ENCODE measurements around the gene HLA-G.

HLA-G gene

GRCh38 chr6:29818892-29819291, 8.7 kb upstream of the HLA-G start:
- no peak for DNase-seq

GRCh38 chr6:29824144-29824543, 3.5 kb upstream of the HLA-G start:
- no peak for DNase-seq

GRCh38 chr6:29825848-29826247, 1.8 kb upstream of the HLA-G start:
- no peak for DNase-seq

- DNase-seq: no peak
Observed at GRCh38 chr6:29826271-29826670, 1.4 kb upstream of the HLA-G start.

GRCh38 chr6:29828471-29828797, 809 bp downstream of the HLA-G start:
- no peak for DNase-seq

- DNase-seq: no peak
Observed at GRCh38 chr6:29829766-29830165, 2.1 kb downstream of the HLA-G start.

GRCh38 chr6:29830409-29830808, 2.8 kb downstream of the HLA-G start:
- no peak for DNase-seq

- DNase-seq: no peak
Observed at GRCh38 chr6:29831776-29832175, 4.2 kb downstream of the HLA-G start.

- DNase-seq: peak in 1 of 2 experiments; percentile 34
Observed at GRCh38 chr6:29834564-29835436, 7.2 kb downstream of the HLA-G start.

- no peak for DNase-seq
Observed at GRCh38 chr6:29839917-29840316, 12.3 kb downstream of the HLA-G start.

- DNase-seq: no peak
Observed at GRCh38 chr6:29841030-29841429, 13.4 kb downstream of the HLA-G start.

GRCh38 chr6:29845405-29846006, 17.9 kb downstream of the HLA-G start:
- DNase-seq: no peak

- peak; percentile 8 to 69 for DNase-seq
Observed at GRCh38 chr6:29847871-29848630, 20.4 kb downstream of the HLA-G start.

- DNase-seq: no peak
Observed at GRCh38 chr6:29850011-29850553, 22.5 kb downstream of the HLA-G start.

GRCh38 chr6:29851190-29851589, 23.6 kb downstream of the HLA-G start:
- DNase-seq: no peak

- no peak for DNase-seq
Observed at GRCh38 chr6:29853245-29853644, 25.6 kb downstream of the HLA-G start.

GRCh38 chr6:29858006-29858405, 30.4 kb downstream of the HLA-G start:
- no peak for DNase-seq

- no peak for DNase-seq
Observed at GRCh38 chr6:29861521-29862255, 34.1 kb downstream of the HLA-G start.

GRCh38 chr6:29864037-29864810, 36.6 kb downstream of the HLA-G start:
- DNase-seq: no peak

- no peak for DNase-seq
Observed at GRCh38 chr6:29865631-29866030, 38.0 kb downstream of the HLA-G start.

GRCh38 chr6:29870104-29870503, 42.5 kb downstream of the HLA-G start:
- no peak for DNase-seq

GRCh38 chr6:29872791-29873190, 45.2 kb downstream of the HLA-G start:
- DNase-seq: no peak
